K562 treated with DMSO at 1 percent for 12 hours (cell line): ENCODE results near the gene DCTN4. TPM values are rescaled to one million over a fixed set of nuclear protein-coding genes. Genes with fewer than 3 reads are reported as not detected.

Experiments
- total RNA-seq: library from RNA; unstranded; fragments of 300-600 nt; gene quantifications from 2 replicates; pipeline ENCODE4 v1.2.3, GENCODE V29; 2022; ENCODE audit not compliant: insufficient read depth

DCTN4 gene
- 15.7 and 51.6 TPM in 2 replicates for total RNA-seq

DNA sequence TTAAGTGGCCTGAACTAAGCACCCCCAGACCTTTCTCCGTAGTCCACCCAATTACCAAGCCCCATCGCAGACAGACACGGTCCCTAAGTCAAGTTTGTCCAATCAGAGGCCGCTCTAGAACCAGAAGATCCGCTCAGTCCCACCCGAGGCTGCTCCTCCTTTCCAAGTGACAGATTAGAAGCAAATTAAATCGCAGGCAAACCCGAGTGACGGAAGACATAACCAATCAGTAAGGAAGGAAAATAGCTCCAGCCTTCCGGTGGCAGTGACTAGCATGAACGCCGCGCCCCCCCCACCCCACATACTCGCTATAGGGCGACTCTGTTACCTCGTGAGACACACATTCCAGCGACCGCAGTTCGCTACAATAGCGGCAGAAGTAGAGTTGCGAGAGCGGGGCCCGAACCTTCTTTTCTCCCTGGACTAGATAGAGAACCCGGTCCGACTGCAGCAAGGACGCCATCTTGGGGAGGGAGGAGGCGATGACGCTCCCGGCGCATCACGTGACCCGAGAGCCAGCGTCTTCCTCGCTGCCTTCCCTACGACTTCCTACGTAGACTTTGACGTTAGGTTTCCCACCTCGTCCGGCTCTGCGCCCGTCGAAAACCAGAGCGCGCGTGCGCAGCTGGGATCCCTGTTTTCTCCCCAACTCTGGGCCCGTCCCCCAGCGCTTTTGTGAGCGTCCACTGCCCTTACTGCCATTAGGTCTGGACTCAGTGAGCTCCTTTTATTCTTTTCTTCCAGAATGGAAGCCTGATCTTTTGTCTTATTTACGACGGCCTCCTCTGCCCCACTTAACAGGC, at the start of gene DCTN4:
DCTN4 (minus strand) TSS at position 487 of the 803 bp plus-strand sequence; CDS start at position 463, 24 bp downstream.

DNA sequence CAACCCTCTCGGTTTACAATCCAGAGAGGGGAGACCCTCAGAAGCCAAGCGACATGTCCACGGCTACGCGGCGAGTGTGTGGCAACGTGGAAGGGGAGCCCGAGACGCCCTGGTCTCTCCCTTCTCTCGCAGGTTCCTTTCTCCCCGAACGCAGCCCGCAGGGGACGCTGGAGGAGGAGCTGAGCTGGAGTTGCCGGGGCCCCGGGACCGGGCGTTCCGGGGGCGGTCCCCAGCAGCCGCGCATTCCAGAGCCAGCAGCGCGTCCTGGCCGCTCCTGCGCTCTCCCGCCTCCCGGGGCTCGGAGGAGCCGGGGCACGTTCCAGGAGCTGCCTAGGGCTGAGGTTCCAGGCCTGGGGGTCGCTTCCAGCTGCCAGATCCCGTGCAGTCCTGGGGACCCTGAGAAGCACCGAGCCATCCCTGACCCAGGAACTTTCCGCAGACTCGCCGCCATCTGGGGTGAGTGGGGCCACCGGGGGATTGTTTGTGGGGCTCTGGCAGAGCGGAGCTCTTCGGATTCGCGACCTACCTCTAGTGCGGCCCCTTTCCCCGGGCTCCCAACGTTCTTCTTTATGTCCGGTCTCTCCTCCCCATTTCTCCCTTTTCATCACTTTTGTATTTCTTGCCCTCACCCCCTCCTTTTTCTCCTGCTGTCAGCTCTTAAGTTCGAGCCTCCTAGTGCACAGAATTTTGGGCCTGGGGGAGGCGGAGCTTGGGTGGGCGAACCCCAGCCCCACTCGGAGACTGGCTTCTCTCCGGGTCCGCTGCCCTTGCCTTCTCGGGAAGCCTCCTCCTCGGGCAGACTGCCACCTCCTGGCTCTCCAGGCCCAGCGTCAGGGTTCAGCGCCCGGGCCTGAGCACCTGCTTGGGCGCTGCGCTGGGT, 19.9 kb upstream of the DCTN4 start, which contains the start of gene SMIM3:
SMIM3 (plus strand) TSS at position 241 of the 880 bp plus-strand sequence. CDS start 16,684 bp downstream, outside the sequence.

DNA sequence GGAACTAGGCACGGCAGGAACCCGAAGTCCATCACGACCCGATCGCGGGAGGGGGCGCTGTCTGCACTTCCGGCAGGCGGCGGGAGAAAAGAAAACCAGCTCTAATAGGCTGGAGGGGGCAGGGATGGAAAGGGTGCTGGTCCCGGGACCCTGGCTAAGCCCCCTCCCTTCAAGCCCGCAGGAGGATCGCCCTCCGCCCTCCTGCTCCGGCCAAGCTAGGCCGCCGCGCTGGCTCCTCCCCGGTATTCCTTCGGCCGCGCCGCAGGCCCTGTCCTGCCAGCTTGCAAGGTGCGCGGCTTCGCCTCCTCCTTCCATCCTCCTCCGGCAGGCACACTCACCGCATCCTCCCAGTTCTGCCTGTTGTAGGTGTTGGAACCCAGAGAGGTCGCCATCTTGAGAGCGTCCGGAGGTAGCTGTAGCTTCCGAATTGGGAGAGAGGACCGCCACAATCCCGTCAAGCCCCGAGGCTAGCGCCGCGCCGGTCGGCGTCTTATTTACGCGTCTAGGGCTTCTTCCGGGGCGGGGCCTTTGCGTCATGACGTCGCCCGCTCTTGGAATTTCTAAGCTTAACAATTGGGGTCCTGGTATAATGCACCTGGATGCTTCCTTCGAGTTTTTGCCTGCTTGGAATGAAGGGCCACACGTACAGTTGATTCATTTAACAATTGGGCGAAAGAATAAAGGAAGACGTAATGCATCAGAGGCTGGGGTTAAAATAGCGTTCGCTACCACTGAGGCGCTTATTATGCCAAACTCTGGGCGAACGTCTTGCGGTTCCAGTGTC, 58.0 kb downstream of the DCTN4 start, which contains the start of gene RBM22:
RBM22 (minus strand) TSS at position 469 of the 784 bp plus-strand sequence; CDS start at position 392, 77 bp downstream.

DNA sequence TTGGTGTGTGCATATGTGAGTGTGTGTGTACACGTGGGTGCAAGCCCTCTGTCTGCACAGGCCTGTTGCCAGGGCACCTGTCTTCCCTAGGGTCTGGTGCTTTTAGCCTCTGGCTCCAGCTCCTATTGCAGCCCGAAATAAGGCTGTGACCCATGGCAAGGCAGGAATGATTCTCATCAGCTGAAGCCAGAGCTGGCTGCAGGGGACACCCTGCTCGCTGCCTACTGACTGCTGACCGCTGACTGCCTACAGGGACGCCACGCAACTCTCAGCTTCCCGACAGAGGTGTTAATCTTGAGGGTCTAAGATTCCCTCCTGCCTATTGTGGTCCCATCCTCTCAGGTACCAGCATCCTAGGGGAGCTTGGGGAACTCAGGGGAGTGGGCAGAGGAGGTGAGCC, 97.7 kb downstream of the DCTN4 start, which contains the start of gene MYOZ3:
MYOZ3 (plus strand) TSS at position 166 of the 400 bp plus-strand sequence. CDS start 1,691 bp downstream, outside the sequence.

Other genes starting within 250 kb of the DCTN4 start
- gene SYNPO, start 118.4 kb downstream of the DCTN4 start, total RNA-seq, result 0.18 and 0.85 TPM in 2 replicates
- gene MYOZ3, start 97.8 kb downstream of the DCTN4 start, total RNA-seq, result 0.17 TPM in 1 of 2 replicates, not detected in the other
- 35.4 and 80.2 TPM in 2 replicates for gene RBM22, start 58.0 kb downstream of the DCTN4 start, total RNA-seq
- 60.0 and 66.2 TPM in 2 replicates for gene SMIM3, start 19.7 kb upstream of the DCTN4 start, total RNA-seq
- not detected in 2 replicates for gene IRGM, start 87.5 kb upstream of the DCTN4 start, total RNA-seq
- gene ZNF300, start 146.0 kb upstream of the DCTN4 start, total RNA-seq, result 1.2 and 7.5 TPM in 2 replicates